Measurements from ENCODE around the gene IDI2. TPM values are rescaled to one million over a fixed set of nuclear protein-coding genes. Genes with fewer than 3 reads are reported as not detected.

Gene IDI2
- total RNA-seq, 1 donor from 2014 or later: not detected

DNA sequence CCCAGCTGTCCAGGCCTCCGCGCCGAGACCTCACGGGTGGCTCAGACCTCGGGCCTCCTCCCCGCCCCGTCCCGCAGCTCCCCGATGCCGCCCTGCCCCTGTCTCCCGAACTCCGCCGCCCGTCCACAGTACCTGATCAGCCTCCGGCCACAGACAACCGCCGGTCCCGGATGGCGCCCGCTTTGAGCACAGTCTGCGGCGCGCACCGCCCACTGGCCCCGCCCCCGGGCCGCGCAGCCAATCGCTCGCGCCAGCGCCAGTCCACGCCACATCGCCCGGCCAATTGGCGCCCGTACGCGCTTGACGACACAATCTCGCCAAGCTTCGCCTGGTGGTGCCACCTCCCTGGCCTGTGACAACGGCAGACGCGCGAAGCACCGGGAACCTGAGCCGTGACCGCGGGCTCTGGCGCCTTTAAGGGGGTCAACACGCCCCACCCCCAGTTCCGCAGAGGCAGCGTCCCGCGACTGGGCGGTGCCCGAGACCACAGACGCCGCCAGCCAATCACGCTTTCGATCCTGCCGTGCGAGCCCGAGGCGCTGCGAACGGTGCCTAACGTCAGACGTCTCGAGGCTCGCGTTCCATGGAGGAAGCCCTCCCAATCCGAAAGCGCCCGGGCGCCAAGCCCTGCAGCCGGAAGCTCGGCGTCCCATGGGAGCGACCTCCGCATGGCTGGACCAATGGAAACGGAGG is 23.2 kb upstream of the IDI2 start, which contains the start of gene IDI1:
IDI1 (minus strand) TSS at position 388 of the 693 bp plus-strand sequence; CDS start at position 272, 116 bp downstream.
- Histone ChIP-seq H3K4me3 (peak within 1 kb of the TSS; percentile 74), H3K27me3 (no peaks in the 10 kb centered on the region), H3K27ac (peak within 1 kb of the TSS; percentile 100), H3K4me1 (peaks cover 50% of the 10 kb centered on the region), H3K9me3 (no peaks in the 10 kb centered on the region), H3K36me3 (peaks cover 0 to 6% of the 10 kb centered on the region in 2 donors)
- intact Hi-C loops (cut with DNase I): loop anchor here (5.0 kb wide), 1 partner anchor 62 kb away; the partner anchor contains the start of gene GTPBP4
- DNase-seq (ENCODE audit: extremely low spot score in 2 of 2): peak; percentile 98 to 99
- TF ChIP-seq POLR2AphosphoS5 (IDR thresholded peaks at IDR 0.05; ENCODE audit: insufficient read depth in 1 of 2, low read depth in 1 of 2) (peak; percentile 74 to 95), POLR2A (IDR thresholded peaks at IDR 0.05) (peak; percentile 76 to 86)
- TF ChIP-seq, protein P1, sequence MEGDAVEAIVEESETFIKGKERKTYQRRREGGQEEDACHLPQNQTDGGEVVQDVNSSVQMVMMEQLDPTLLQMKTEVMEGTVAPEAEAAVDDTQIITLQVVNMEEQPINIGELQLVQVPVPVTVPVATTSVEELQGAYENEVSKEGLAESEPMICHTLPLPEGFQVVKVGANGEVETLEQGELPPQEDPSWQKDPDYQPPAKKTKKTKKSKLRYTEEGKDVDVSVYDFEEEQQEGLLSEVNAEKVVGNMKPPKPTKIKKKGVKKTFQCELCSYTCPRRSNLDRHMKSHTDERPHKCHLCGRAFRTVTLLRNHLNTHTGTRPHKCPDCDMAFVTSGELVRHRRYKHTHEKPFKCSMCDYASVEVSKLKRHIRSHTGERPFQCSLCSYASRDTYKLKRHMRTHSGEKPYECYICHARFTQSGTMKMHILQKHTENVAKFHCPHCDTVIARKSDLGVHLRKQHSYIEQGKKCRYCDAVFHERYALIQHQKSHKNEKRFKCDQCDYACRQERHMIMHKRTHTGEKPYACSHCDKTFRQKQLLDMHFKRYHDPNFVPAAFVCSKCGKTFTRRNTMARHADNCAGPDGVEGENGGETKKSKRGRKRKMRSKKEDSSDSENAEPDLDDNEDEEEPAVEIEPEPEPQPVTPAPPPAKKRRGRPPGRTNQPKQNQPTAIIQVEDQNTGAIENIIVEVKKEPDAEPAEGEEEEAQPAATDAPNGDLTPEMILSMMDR (IDR thresholded peaks at IDR 0.05): no peak

- Histone ChIP-seq H3K36me3 (peaks cover 0 to 6% of the 10 kb centered on the region in 2 donors), H3K4me1 (peaks cover 49% of the 10 kb centered on the region), H3K4me3 (peak overlapping the region; percentile 74), H3K27me3 (no peaks in the 10 kb centered on the region), H3K9me3 (no peaks in the 10 kb centered on the region), H3K27ac (peak overlapping the region; percentile 100)
- DNase-seq (ENCODE audit: extremely low spot score in 2 of 2): no peak
- intact Hi-C loops (cut with DNase I): loop anchor here (5.0 kb wide), 1 partner anchor 61 kb away; the partner anchor contains the start of gene GTPBP4
- TF ChIP-seq, protein P1 (IDR thresholded peaks at IDR 0.05): no peak
- TF ChIP-seq POLR2AphosphoS5 (IDR thresholded peaks at IDR 0.05; ENCODE audit: insufficient read depth in 1 of 2, low read depth in 1 of 2): no peak
- no peak for TF ChIP-seq POLR2A (IDR thresholded peaks at IDR 0.05)
Observed at GRCh38 chr10:1048349-1048731, 22.7 kb upstream of the IDI2 start.

DNA sequence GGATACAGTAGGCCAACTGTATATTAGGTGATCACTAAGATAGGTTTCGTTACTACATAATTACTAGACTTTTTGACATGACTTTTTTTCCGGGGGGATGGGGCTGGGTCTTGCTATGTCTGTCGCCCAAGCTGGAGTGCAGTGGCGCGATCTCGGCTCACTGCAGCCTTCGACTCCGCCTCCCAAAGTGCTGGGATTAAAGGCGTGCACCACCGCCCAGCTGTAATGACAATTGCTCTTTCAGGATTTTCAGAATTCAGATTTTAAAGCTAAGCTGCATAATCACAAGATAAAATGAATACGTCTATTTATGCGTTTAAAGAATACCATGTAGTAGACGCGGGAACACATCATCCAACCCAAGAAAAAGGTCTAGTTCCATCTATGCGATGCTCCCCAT is 22.3 kb upstream of the IDI2 start:
- peak overlapping the region; percentile 100 for H3K27ac ChIP-seq
- no peak for TF ChIP-seq POLR2A (IDR thresholded peaks at IDR 0.05)
- TF ChIP-seq, protein P1 (IDR thresholded peaks at IDR 0.05): no peak
- TF ChIP-seq POLR2AphosphoS5 (IDR thresholded peaks at IDR 0.05; ENCODE audit: insufficient read depth in 1 of 2, low read depth in 1 of 2): no peak
- intact Hi-C loops (cut with DNase I): loop anchor here (5.0 kb wide), 1 partner anchor 61 kb away; the partner anchor contains the start of gene GTPBP4
- peaks cover 49% of the 10 kb centered on the region for H3K4me1 ChIP-seq
- no peaks in the 10 kb centered on the region for H3K27me3 ChIP-seq
- no peak for DNase-seq (ENCODE audit: extremely low spot score in 2 of 2)
- no peaks in the 10 kb centered on the region for H3K9me3 ChIP-seq
- peaks cover 0 to 8% of the 10 kb centered on the region in 2 donors for H3K36me3 ChIP-seq
- H3K4me3 ChIP-seq: peak overlapping the region; percentile 74

DNA sequence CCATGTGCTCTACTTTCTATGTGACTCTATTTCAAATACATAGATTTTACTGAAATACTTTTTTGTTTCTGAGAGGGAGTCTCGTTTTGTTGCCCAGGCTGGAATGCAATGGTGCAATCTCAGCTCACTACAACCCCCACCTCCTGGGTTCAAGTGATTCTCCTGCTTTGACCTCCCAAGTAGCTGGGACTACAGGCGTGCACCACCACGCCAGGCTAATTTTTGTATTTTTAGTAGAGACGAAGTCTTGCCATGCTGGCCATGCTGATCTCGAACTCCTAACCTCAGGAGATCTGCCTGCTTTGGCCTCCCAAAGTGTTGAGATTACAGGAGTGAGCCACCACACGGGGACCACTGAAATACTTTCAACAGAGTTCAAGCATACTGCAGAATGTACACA is 19.8 kb upstream of the IDI2 start:
- H3K4me1 ChIP-seq: peaks cover 42% of the 10 kb centered on the region
- H3K9me3 ChIP-seq: no peaks in the 10 kb centered on the region
- intact Hi-C loops (cut with DNase I): loop anchor here (5.0 kb wide), 1 partner anchor 58 kb away; the partner anchor contains the start of gene GTPBP4
- H3K36me3 ChIP-seq: peaks cover 0 to 27% of the 10 kb centered on the region in 2 donors
- no peak overlapping the region for H3K4me3 ChIP-seq
- TF ChIP-seq POLR2A (IDR thresholded peaks at IDR 0.05) (no peak), POLR2AphosphoS5 (IDR thresholded peaks at IDR 0.05; ENCODE audit: insufficient read depth in 1 of 2, low read depth in 1 of 2) (no peak)
- TF ChIP-seq, protein P1 (IDR thresholded peaks at IDR 0.05): no peak
- H3K27ac ChIP-seq: no peak overlapping the region
- H3K27me3 ChIP-seq: no peaks in the 10 kb centered on the region
- no peak for DNase-seq (ENCODE audit: extremely low spot score in 2 of 2)

GRCh38 chr10:1044964-1045363 is 19.3 kb upstream of the IDI2 start:
- peaks cover 37% of the 10 kb centered on the region for H3K4me1 ChIP-seq
- H3K4me3 ChIP-seq: no peak overlapping the region
- peaks cover 0 to 32% of the 10 kb centered on the region in 2 donors for H3K36me3 ChIP-seq
- peak overlapping the region; percentile 40 for H3K27ac ChIP-seq
- no peaks in the 10 kb centered on the region for H3K27me3 ChIP-seq
- intact Hi-C loops (cut with DNase I): loop anchor here (5.0 kb wide), 1 partner anchor 58 kb away; the partner anchor contains the start of gene GTPBP4
- no peaks in the 10 kb centered on the region for H3K9me3 ChIP-seq
- TF ChIP-seq, protein P1 (IDR thresholded peaks at IDR 0.05): no peak
- TF ChIP-seq POLR2AphosphoS5 (IDR thresholded peaks at IDR 0.05; ENCODE audit: insufficient read depth in 1 of 2, low read depth in 1 of 2): no peak
- TF ChIP-seq POLR2A (IDR thresholded peaks at IDR 0.05): no peak
- DNase-seq (ENCODE audit: extremely low spot score in 2 of 2): no peak
